ENCODE data around the gene ERI3. TPM values are rescaled to one million over a fixed set of nuclear protein-coding genes. Genes with fewer than 3 reads are reported as not detected.

ERI3 gene
- total and polyA plus RNA-seq, 9 of the 15 experiments (the other 6 are each of a cell fraction or from before 2014, with no cell fraction given): 47.8 to 93.4 (median 67.2) TPM

DNA sequence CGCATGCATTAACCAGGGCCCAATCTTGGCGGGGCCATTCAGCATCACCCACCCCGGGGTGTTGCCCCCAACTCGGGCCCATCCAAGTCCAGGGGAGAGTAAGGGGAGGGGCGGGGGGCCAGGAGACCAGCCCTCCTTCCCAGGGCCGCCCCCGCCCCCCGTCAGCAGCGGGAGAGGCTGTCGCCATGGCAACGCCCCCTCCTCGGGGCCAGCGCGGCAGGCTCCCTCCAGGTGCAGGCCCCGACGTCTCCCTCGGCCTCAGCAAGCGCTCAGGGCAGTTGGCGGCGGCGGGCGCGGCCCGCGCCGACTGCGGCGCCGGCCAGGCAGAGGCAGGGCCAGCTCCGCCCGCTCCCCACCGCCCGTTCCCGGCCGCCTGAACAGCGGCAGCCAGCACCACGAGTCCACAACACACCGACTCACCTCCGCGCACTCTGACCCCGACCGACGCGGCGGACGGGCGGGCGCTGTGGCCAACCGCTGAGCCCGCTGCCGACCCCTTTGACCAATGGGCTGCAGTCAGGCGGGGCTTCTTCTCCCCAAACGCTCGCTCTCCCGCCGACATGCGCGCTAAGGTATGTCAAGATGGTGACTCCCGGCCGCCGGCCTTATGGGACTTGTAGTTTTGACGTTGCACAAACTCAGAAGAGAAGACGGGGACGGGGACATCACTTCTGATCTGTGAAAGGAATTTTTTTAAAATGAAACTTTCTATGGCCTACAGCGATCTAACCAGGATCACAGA lies at the start of gene ERI3 (continued):
- peak; percentile 78 for TF ChIP-seq CCNT2 (IDR thresholded peaks at IDR 0.05; ENCODE audit: borderline replicate concordance, extremely low read depth, insufficient read length, low read depth, low read length)
- TF ChIP-seq FOXK1 (CRISPR knock-in tag; IDR thresholded peaks at IDR 0.05; ENCODE audit: borderline replicate concordance): no peak
- no peak for TF ChIP-seq XRCC3 (IDR thresholded peaks at IDR 0.05)
- no peak for TF ChIP-seq ZNF217 (CRISPR knock-in tag; IDR thresholded peaks at IDR 0.05)
- peak; percentile 73 for TF ChIP-seq ZFX (CRISPR knock-in tag; IDR thresholded peaks at IDR 0.05)
- TF ChIP-seq, protein P1, sequence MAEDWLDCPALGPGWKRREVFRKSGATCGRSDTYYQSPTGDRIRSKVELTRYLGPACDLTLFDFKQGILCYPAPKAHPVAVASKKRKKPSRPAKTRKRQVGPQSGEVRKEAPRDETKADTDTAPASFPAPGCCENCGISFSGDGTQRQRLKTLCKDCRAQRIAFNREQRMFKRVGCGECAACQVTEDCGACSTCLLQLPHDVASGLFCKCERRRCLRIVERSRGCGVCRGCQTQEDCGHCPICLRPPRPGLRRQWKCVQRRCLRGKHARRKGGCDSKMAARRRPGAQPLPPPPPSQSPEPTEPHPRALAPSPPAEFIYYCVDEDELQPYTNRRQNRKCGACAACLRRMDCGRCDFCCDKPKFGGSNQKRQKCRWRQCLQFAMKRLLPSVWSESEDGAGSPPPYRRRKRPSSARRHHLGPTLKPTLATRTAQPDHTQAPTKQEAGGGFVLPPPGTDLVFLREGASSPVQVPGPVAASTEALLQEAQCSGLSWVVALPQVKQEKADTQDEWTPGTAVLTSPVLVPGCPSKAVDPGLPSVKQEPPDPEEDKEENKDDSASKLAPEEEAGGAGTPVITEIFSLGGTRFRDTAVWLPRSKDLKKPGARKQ (CRISPR knock-in tag; IDR thresholded peaks at IDR 0.05): no peak
- TF ChIP-seq CEBPB (tag; IDR thresholded peaks at IDR 0.05): no peak
- TF ChIP-seq ILF3 (IDR thresholded peaks at IDR 0.05; ENCODE audit: borderline replicate concordance): peak; percentile 29; the same call in 1 of the 2 replicates
- TF ChIP-seq HNRNPUL1 (IDR thresholded peaks at IDR 0.05; ENCODE audit: low read length): no peak
- TF ChIP-seq ZFP36 (IDR thresholded peaks at IDR 0.05; ENCODE audit: low read depth, low read length, partially characterized antibody): no peak
- peak; percentile 89 for TF ChIP-seq RBBP5 (IDR thresholded peaks at IDR 0.05; ENCODE audit: borderline replicate concordance, insufficient read depth, low read length, poor library complexity, severe bottlenecking)
- TF ChIP-seq MAZ (CRISPR knock-in tag; conservative IDR thresholded peaks at IDR 0.05 in 1 of 2, IDR thresholded peaks at IDR 0.05 in 1 of 2): peak in 1 of 2 experiments; percentile 60; a peak in 1 of 4 replicates
- peak; percentile 92 for TF ChIP-seq ZNF143 (CRISPR knock-in tag; IDR thresholded peaks at IDR 0.05)
- TF ChIP-seq CC2D1A (IDR thresholded peaks at IDR 0.05): no peak
- TF ChIP-seq, protein P2, sequence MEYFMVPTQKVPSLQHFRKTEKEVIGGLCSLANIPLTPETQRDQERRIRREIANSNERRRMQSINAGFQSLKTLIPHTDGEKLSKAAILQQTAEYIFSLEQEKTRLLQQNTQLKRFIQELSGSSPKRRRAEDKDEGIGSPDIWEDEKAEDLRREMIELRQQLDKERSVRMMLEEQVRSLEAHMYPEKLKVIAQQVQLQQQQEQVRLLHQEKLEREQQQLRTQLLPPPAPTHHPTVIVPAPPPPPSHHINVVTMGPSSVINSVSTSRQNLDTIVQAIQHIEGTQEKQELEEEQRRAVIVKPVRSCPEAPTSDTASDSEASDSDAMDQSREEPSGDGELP (CRISPR knock-in tag; IDR thresholded peaks at IDR 0.05; ENCODE audit: borderline replicate concordance): peak; percentile 68
- TF ChIP-seq SIN3A (IDR thresholded peaks at IDR 0.05; ENCODE audit: borderline replicate concordance in 2 of 2, control insufficient read depth in 1 of 2, low read depth in 2 of 2, low read length in 2 of 2): peak; percentile 83 to 95; a peak in 2 of 4 replicates
- no peak for TF ChIP-seq KLF10 (CRISPR knock-in tag; IDR thresholded peaks at IDR 0.05)
- peak; percentile 94 for TF ChIP-seq CREB1 (IDR thresholded peaks at IDR 0.05)
- TF ChIP-seq CREB1 (CRISPR knock-in tag; IDR thresholded peaks at IDR 0.05): peak; percentile 96
- TF ChIP-seq, protein P3, sequence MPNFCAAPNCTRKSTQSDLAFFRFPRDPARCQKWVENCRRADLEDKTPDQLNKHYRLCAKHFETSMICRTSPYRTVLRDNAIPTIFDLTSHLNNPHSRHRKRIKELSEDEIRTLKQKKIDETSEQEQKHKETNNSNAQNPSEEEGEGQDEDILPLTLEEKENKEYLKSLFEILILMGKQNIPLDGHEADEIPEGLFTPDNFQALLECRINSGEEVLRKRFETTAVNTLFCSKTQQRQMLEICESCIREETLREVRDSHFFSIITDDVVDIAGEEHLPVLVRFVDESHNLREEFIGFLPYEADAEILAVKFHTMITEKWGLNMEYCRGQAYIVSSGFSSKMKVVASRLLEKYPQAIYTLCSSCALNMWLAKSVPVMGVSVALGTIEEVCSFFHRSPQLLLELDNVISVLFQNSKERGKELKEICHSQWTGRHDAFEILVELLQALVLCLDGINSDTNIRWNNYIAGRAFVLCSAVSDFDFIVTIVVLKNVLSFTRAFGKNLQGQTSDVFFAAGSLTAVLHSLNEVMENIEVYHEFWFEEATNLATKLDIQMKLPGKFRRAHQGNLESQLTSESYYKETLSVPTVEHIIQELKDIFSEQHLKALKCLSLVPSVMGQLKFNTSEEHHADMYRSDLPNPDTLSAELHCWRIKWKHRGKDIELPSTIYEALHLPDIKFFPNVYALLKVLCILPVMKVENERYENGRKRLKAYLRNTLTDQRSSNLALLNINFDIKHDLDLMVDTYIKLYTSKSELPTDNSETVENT (CRISPR knock-in tag; IDR thresholded peaks at IDR 0.05): peak; percentile 84
- TF ChIP-seq CEBPG (CRISPR knock-in tag; IDR thresholded peaks at IDR 0.05): no peak
- TF ChIP-seq CEBPG (tag; conservative IDR thresholded peaks at IDR 0.05 in 1 of 2, IDR thresholded peaks at IDR 0.05 in 1 of 2): no peak
- TF ChIP-seq NR2C1 (IDR thresholded peaks at IDR 0.05): peak; percentile 99
- TF ChIP-seq NR2C1 (tag; IDR thresholded peaks at IDR 0.05): peak; percentile 99
